Measurements from ENCODE around the gene CCDC66.

DNA sequence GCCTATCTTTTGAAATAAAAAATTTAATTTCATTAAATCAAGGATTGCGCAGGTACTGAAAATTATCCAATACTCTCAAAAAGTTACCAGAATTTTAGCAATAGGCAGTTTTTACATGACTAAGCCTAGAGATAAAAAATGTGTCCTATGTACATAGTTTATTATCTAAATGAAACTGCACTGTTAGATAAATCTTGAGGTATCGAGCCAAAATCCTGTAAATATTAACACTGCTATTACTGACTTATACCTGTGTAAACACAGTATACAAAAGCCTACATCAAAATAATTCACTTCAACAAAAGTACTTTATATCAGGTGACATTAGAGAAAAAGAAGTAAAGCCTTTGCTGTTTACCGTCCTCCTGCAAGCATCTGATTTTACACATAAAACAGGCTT is 65.4 kb downstream of the CCDC66 start:
- TF ChIP-seq SUZ12 (IDR thresholded peaks at IDR 0.05): no peak
- no peak for TF ChIP-seq FOXM1 (IDR thresholded peaks at IDR 0.05; ENCODE audit: borderline replicate concordance)
- TF ChIP-seq CTBP1 (IDR thresholded peaks at IDR 0.05; ENCODE audit: borderline replicate concordance): no peak
- no peak for TF ChIP-seq BHLHE40 (IDR thresholded peaks at IDR 0.05; ENCODE audit: borderline replicate concordance)
- TF ChIP-seq TARDBP (IDR thresholded peaks at IDR 0.05): no peak
- TF ChIP-seq FOXA1 (IDR thresholded peaks at IDR 0.05): no peak
- TF ChIP-seq ARNT (IDR thresholded peaks at IDR 0.05): no peak
- no peak for TF ChIP-seq HDGF (IDR thresholded peaks at IDR 0.05; ENCODE audit: borderline replicate concordance)
- no peak for TF ChIP-seq L3MBTL2 (conservative IDR thresholded peaks at IDR 0.05)
- no peak for TF ChIP-seq NFRKB (IDR thresholded peaks at IDR 0.05)
- no peak for TF ChIP-seq LEF1 (IDR thresholded peaks at IDR 0.05; ENCODE audit: borderline replicate concordance)

Data from HEK293T (cell line).